GM19099 (cell line): ENCODE data around the gene FBXO4.

Experiments used
- POLR2A ChIP-seq: IDR thresholded peaks from 3 replicates; pipeline ENCODE4 v1.6.1; 2011; ENCODE audit warnings: low read depth; ENCODE audit not compliant: insufficient read length; ENCODE audit errors: extremely low read depth

FBXO4 gene, protein sequence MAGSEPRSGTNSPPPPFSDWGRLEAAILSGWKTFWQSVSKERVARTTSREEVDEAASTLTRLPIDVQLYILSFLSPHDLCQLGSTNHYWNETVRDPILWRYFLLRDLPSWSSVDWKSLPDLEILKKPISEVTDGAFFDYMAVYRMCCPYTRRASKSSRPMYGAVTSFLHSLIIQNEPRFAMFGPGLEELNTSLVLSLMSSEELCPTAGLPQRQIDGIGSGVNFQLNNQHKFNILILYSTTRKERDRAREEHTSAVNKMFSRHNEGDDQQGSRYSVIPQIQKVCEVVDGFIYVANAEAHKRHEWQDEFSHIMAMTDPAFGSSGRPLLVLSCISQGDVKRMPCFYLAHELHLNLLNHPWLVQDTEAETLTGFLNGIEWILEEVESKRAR

DNA sequence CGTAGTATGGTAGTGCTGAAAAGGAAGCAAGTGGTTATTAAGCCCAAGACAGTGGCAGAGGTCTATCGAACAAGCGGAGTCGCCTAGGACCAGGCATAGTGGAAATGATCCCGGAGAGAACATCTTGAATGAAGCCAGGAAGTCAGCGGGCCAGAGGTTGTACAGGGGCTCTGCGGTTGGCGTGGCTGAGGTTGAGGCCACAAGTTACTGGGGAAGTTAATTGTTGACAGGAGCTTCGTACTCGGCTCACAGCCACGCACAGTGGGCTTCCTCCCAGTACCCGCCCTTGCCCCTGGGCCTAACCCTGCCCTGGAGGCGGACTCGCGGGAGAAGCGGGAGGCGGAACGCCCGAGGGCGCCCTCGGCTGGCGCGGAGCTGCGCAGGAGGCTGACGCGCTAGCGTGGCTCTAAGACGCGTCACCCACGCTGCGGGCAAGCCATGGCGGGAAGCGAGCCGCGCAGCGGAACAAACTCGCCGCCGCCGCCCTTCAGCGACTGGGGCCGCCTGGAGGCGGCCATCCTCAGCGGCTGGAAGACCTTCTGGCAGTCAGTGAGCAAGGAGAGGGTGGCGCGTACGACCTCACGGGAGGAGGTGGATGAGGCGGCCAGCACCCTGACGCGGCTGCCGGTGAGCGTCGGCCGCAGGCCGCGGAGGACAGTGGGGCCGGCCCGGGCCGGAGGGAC is at the start of gene FBXO4:
FBXO4 (plus strand) TSS at position 410 of the 683 bp plus-strand sequence; CDS start at position 439, 29 bp downstream.
- peak; percentile 82 for TF ChIP-seq POLR2A

DNA sequence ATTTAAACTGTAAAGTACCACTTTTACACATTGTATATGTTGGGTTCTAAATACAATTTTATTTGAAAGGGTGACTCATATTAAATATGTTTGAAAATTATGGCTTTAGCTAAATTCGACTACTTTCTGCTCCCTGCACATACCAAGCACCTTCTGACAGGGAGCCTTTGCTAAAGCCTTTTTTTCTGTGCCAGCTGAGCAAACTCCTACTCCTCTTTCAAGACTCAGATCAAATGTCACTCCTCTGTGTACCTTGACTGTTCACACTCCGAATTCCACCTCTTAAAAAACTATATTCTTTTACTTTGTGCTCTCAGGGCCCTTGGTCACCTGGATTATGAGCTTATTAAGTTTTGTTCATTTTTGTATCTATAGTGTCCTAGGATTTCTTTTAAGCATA is 48.4 kb upstream of the FBXO4 start:
- no peak for TF ChIP-seq POLR2A

DNA sequence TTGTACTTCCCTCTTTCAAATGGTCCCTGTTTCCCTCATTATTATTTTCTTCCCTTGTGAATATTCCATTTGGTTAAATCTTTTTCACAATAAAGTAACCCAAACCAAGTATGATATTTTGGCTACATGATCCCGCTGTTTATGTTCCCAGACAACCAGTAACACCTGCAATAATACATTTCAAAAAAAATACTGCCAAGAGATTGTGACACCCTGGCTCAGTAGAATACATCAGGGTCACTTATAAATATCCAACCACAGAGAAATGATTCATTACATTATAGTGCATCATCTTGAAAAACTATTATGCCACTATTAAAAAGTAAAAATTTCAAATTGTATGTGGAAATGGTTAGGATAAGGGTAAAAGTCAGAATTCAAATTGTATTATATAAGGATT is 47.7 kb upstream of the FBXO4 start:
- TF ChIP-seq POLR2A, result no peak

DNA sequence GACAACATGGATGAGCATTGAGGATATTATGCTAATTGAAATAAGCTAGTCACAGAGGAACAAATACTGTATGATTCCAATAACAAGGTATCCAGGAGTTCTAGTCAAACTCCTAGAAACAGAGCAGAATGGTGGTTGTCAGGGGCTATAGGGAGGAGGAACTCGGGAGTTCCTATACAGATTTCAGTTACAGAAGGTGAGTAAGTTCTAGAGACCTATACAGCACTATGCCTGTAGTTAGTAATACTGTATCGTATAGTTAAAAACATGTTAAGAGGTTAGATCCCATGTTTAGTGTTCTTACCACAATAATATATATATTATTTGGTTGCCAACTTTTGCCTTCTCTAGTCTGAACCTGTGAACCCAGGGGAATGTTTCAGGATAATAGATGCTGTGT is 46.9 kb upstream of the FBXO4 start:
- TF ChIP-seq POLR2A, result no peak

DNA sequence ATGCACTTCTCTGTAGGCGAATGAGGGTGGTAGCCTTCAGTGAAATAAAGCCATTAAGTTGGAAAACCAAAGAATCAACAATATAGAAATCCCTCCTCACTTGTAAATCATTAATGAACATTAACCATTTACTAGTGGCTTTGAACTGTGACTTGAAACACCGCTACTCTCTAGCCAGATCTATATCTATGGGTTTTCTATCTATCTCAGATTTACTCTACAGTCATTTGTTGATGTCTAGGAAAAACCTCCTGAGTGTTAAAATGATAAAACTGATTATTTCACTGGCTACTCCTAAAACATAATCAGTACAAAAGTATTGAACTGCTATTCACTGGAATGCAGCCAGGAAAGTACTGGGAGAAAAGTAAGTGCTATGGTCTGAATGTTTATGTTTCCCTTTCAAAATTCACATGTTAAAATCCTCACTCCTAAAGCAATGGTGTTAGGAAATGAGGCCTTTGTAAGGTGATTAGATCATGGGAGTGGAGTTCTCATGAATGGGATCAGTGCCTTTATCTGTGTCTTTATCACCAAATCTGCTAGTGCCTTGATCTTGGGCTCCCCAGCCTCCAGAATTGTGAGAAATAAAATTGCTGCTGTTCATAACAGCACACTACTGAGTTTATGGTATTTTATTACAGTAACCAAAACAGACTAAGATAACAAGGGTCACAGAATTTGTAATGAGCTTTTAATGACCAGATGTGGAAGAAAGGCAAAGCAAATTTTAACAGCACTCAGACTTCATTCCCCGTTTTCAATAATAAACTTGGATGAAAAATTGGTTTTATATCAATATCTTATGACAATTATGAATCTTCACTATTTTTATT is 46.2 kb upstream of the FBXO4 start:
- TF ChIP-seq POLR2A, result no peak

DNA sequence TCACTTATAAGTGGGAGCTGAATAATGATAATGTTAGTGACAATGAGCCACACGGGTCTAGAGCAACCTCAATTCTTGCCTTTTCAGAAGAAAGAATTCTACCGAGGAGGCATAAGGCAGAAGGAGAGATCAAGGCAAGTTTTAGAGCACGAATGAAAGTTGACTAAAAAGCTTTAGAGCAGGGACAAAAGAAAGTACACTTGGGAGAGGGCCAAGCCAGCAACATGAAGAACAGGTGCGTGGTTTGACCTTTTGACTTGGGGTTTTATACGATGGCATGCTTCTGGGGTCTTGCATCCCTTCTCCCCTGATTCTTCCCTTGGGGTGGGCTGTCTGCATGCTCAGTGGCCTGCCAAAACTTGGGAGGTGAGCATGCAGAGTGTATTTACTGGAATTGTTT is 42.3 kb upstream of the FBXO4 start:
- TF ChIP-seq POLR2A, result no peak

DNA sequence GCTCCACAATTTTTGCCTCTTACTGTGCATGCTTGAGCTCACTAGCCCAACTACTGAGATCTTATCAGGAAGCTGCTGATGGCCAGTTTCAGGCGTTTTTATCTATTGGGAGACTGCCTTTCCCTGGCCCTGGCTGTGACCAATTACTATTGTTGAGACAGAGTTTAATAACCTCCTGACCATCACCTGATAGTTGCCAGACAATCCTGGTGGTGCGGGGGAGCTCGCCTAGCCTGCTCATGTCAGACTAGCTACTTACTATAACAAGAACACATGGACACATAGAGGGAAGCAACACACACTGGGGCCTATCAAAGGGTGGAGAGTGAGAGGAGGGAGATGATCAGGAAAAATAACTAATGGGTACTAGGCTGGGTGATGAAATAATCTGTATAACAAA is 41.8 kb upstream of the FBXO4 start:
- no peak for TF ChIP-seq POLR2A

DNA sequence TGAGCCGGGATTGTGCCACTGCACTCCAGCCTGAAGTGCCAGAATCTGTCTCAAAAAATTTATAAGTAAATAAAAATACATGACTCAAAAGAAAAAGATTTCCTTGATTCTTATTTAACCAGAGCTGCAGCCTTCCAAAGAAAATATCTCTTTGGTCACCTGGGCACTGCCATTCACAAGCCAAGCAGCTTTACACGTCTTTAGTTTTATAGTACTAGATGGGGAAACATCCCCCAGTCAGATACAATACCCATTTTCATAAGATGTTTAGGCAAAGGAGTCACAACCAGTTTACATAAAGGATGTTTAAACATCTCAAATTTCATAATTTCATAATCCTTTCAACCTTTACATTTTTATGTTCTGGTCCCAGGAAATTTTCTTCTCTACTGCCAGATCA is 41.1 kb upstream of the FBXO4 start:
- no peak for TF ChIP-seq POLR2A

DNA sequence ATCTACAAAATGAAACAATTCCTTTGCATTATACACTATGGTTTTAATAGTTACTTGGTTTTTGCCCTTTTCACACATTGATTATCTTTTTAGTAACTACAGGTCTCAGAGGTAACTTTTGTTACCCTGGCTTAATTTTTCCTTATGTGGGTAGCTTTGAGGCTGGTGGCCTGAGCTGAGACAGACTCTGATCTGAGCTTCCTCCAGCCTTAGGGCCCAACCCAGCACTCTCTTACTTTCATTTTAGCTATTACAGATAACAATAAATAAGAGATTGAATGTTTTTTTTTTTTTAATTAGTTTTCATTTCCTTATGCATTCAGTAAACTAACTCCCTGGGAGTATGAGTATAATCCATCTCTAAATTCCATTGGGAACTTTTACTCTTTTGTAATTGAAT is 39.8 kb upstream of the FBXO4 start:
- TF ChIP-seq POLR2A, result no peak

DNA sequence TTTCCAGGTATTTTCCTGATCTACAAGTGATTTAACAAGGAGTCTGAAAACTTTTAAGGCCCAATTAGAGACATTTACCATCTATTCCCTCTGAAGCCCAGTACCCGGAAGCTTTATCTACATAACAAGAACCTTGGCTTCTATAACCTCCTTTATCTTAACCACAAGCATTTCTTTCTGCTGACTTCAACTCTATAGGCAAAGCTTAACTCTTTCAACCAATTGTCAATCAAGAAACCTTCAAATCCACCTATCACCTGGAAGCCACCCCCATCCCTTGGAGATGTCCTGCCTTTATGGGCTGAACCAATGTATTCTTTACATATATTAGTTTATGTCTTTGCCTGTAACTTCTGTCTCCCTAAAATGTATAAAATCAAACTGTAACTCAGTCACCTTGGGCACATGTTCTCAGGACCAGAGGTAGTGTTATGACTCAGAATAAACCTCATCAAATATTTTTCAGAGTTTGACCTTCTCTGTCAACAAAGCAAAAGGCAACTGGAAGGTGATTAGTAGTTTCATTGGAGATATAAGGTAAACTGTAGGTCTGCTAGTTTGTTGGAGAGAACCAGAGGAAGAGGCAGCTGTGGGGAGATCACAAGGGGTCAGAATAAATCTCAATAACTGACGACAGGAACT is 33.9 kb upstream of the FBXO4 start:
- TF ChIP-seq POLR2A, result no peak

DNA sequence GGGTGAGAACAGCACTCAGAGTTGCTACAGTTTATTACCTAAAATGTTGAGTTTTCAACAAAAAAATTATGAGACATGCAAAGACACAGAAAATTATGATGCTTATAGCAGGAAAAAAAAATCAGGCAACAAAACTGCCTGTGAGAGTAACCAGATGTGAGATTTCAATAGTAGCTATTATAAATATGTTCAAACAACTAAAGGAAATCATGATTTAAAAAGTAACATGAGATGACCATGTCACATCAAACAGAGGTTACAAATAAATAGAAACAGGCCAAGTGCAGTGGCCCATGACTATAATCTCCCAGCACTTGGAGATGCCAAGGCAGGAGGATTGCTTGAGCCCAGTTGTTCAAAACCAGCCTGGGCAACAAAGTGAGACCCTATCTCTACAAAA is 33.0 kb upstream of the FBXO4 start:
- no peak for TF ChIP-seq POLR2A

DNA sequence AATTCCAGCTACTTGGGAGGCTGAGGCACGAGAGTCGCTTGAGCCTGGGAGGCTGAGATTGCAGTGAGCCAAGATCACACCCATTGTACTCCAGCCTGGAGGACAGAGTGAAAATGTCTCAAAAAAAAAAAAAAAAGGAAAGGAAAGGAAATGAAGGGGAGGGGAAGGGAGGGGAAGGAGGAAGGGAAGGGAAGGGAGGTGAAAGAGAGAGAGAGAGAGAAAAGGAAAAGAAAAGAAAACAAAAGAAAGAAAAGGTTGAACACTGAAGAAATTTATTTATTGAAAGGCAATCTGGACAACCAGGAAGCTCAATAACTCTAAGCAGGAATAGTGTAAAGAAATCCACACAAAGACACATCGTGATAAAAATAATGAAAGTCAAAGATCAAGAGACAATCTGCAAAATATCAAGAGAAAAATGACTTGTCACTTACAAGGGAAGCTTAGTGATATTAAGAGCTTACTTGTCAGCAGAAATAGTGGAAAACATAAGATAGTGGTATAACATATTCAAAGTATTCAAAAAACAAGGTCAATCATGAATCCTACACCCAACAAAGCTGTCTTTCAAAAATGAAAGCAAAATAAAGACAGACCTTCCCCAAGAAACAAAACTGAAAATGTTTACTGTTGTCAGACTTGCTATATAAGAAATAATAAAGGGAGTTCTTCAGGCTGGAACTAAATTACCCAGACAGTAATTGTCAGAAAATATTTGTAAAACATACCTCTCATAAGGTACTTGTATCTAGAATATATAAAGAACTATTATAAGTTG is 31.8 kb upstream of the FBXO4 start:
- no peak for TF ChIP-seq POLR2A

DNA sequence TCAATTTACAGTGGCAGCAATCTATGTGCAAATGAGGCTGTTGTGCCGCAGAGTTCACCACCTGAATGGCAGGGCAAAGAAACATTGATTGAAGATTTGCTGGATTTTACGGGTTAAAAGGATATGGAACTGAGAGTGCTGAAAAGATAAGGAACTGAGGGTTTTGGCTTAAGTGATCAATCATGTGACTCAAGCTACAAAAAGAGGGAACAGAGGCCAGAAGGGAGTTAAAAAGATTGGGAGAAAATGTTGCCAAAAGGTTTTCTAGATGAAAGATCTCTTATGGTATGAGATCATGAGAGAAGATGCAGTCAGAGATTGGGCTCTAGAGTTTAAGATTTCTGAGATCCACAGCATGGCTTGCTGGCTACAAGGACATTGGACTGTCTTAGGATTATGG is 28.9 kb upstream of the FBXO4 start:
- no peak for TF ChIP-seq POLR2A

DNA sequence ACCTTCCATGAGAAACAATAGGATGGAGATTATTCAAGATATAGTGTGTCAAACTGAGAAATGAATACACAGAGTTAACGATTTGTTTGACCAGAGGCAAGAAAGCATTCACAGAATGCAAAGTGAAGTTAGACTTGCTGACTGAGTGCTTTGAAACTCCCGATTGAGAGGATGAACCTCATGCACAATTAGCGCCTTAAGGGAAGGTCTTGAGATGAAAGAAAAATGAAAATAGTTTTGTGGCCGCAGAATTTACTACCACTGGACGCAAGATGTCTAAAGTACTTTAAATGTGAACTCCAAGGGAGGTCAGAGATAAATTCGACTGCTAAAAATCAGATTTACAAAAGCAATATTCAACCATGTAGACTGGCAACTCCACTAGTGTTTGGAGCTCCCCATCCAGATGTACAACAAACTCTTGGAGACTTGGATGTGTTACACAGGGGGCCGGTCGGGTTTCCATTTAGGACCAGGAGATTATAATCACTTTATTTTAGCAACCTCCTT is 21.6 kb upstream of the FBXO4 start:
- TF ChIP-seq POLR2A, result no peak
